NOMO-1 (cell line): ENCODE results near the gene GABARAP.

ENCODE experiments used
- DNase-seq, 2 experiments: peaks; one replicate each; lab custom pipeline; 2025; ENCODE audit not compliant: unreplicated experiment in 2 of 2; lab: John Stamatoyannopoulos, UW

Gene GABARAP

GRCh38 chr17:7241090-7241733, 1.0 kb downstream of the GABARAP start:
- DNase-seq: no peak

GRCh38 chr17:7240375-7240774, 1.9 kb downstream of the GABARAP start:
- peak; percentile 76 to 85 for DNase-seq

GRCh38 chr17:7239091-7240027, 2.9 kb downstream of the GABARAP start, which contains the start of gene PHF23:
Gene PHF23, minus strand, starts transcription at chr17:7239457. Its CDS starts 178 bp downstream, at chr17:7239279.
- peak; percentile 97 to 99 for DNase-seq

- no peak for DNase-seq
Measured at GRCh38 chr17:7238420-7239090, 3.7 kb downstream of the GABARAP start.

- DNase-seq: peak; percentile 30 to 58
Measured at GRCh38 chr17:7237761-7238419, 4.4 kb downstream of the GABARAP start.

GRCh38 chr17:7237266-7237760, 4.9 kb downstream of the GABARAP start:
- no peak for DNase-seq

GRCh38 chr17:7236808-7237207, 5.4 kb downstream of the GABARAP start:
- no peak for DNase-seq

GRCh38 chr17:7235693-7236665, 6.3 kb downstream of the GABARAP start:
- DNase-seq: no peak

- peak; percentile 93 to 96 for DNase-seq
Measured at GRCh38 chr17:7234083-7234951, 7.9 kb downstream of the GABARAP start, which contains the start of gene DVL2. Gene DVL2, minus strand, starts transcription at chr17:7234517. Its CDS starts 255 bp downstream, at chr17:7234262.

- DNase-seq: no peak
Measured at GRCh38 chr17:7233701-7234082, 8.6 kb downstream of the GABARAP start.

- DNase-seq: no peak
Measured at GRCh38 chr17:7232114-7232513, 10.1 kb downstream of the GABARAP start.

GRCh38 chr17:7229504-7229903, 12.7 kb downstream of the GABARAP start:
- DNase-seq: no peak

GRCh38 chr17:7228920-7229319, 13.3 kb downstream of the GABARAP start:
- no peak for DNase-seq

- no peak for DNase-seq
Measured at GRCh38 chr17:7226721-7227710, 15.2 kb downstream of the GABARAP start.

- DNase-seq: no peak
Measured at GRCh38 chr17:7225711-7226331, 16.4 kb downstream of the GABARAP start.

- no peak for DNase-seq
Measured at GRCh38 chr17:7224661-7225111, 17.6 kb downstream of the GABARAP start.

- no peak for DNase-seq
Measured at GRCh38 chr17:7224110-7224509, 18.1 kb downstream of the GABARAP start.
